ENCODE measurements around the gene TP53TG5. TPM values are rescaled to one million over a fixed set of nuclear protein-coding genes. Genes with fewer than 3 reads are reported as not detected.

TP53TG5 gene
- total and polyA plus RNA-seq, 4 donors: 0.03 to 0.28 TPM; not detected in 2

DNA sequence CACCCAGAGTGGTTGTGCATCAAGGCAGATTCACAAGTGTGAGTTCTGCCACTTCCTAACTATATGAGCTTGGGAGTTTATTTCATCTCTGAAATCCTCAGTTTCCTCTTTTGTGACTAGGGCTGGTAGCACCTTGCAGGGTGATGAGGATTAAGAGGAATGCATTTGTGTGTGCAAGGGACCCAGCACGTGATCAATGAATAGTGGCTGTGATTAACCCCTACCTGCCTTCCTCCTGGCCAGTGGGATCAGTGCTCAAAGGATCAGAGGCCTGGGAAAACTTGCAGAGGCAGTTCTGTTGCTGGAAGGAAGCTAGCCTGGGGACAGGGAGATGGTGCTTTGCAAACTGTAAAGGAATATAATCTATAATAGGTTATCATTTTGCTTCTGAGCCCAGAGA lies 37.2 kb downstream of the TP53TG5 start:
- H3K4me1 ChIP-seq (ENCODE audit: control insufficient read depth in 5 of 5, insufficient read depth in 5 of 5, low read length in 5 of 5): peaks cover 3 to 38% (median 20%) of the 10 kb centered on the region in 5 donors
- H3K4me3 ChIP-seq: no peak overlapping the region
- H3K9ac ChIP-seq (ENCODE audit: insufficient read depth in 1 of 2, low read length in 2 of 2): no peak overlapping the region
- TF ChIP-seq, protein P1, sequence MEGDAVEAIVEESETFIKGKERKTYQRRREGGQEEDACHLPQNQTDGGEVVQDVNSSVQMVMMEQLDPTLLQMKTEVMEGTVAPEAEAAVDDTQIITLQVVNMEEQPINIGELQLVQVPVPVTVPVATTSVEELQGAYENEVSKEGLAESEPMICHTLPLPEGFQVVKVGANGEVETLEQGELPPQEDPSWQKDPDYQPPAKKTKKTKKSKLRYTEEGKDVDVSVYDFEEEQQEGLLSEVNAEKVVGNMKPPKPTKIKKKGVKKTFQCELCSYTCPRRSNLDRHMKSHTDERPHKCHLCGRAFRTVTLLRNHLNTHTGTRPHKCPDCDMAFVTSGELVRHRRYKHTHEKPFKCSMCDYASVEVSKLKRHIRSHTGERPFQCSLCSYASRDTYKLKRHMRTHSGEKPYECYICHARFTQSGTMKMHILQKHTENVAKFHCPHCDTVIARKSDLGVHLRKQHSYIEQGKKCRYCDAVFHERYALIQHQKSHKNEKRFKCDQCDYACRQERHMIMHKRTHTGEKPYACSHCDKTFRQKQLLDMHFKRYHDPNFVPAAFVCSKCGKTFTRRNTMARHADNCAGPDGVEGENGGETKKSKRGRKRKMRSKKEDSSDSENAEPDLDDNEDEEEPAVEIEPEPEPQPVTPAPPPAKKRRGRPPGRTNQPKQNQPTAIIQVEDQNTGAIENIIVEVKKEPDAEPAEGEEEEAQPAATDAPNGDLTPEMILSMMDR (IDR thresholded peaks at IDR 0.05; ENCODE audit: control extremely low read depth, extremely low read depth): no peak
- H3K27ac ChIP-seq (ENCODE audit: low read depth in 1 of 2, low read length in 1 of 2): peak overlapping the region; percentile 61 to 89
- H3K36me3 ChIP-seq (ENCODE audit: control insufficient read depth in 4 of 4, insufficient read depth in 4 of 4, low read length in 4 of 4): peaks cover 0 to 6% (median 1%) of the 10 kb centered on the region in 4 donors
- ATAC-seq (ENCODE audit: insufficient read depth, low FRiP score) (no peak), DNase-seq (no peak)
- 62 to 74% methylated on average over 1 of the region's 1 CpG for WGBS, 2 donors
- no peaks in the 10 kb centered on the region for H3K27me3 ChIP-seq (ENCODE audit: control insufficient read depth in 3 of 3, insufficient read depth in 3 of 3, low read length in 2 of 3)
- H3K9me3 ChIP-seq (ENCODE audit: control insufficient read depth in 4 of 4, insufficient read depth in 3 of 4, low read length in 3 of 4): no peaks in the 10 kb centered on the region

DNA sequence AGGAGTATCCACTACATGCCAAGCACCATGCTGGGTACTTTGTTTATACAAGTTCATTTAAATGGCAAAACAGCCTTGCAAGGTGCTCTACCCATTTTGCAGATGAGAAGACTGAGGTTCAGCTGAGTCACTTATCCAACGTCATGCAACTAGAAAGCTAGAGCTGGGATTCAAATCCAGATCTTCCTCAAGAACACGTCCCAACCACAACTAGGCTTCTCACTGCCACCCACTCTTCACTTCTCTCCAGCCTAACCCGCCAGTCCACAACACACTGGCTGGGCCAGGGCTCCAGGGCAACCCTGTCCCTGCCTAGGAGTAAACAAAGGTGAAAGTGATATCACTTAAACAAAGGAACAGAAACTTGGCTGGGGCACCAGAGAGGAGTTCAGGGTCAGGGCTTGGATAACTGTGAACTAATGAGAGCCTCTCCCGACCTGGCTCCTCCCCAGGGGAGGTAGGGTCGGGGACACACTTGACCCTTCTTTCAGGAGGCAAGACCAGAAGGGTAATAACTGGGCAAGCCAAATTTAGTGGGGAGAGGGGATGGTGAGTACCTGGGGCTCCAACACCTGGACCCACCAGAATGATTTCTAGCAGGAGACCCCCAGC lies 37.8 kb downstream of the TP53TG5 start:
- 62 to 75% methylated on average over 5 of the region's 5 CpGs for WGBS, 2 donors
- Histone ChIP-seq H3K9ac (ENCODE audit: insufficient read depth in 1 of 2, low read length in 2 of 2) (no peak overlapping the region), H3K9me3 (ENCODE audit: control insufficient read depth in 4 of 4, insufficient read depth in 3 of 4, low read length in 3 of 4) (no peaks in the 10 kb centered on the region), H3K27ac (ENCODE audit: low read depth in 1 of 2, low read length in 1 of 2) (peak overlapping the region; percentile 84 to 89), H3K4me1 (ENCODE audit: control insufficient read depth in 5 of 5, insufficient read depth in 5 of 5, low read length in 5 of 5) (peaks cover 3 to 38% (median 18%) of the 10 kb centered on the region in 5 donors), H3K4me3 (no peak overlapping the region), H3K27me3 (ENCODE audit: control insufficient read depth in 3 of 3, insufficient read depth in 3 of 3, low read length in 2 of 3) (no peaks in the 10 kb centered on the region), H3K36me3 (ENCODE audit: control insufficient read depth in 4 of 4, insufficient read depth in 4 of 4, low read length in 4 of 4) (peaks cover 0 to 10% (median 2%) of the 10 kb centered on the region in 4 donors)
- TF ChIP-seq, protein P1 (IDR thresholded peaks at IDR 0.05; ENCODE audit: control extremely low read depth, extremely low read depth): no peak
- DNase-seq: no peak
- ATAC-seq (ENCODE audit: insufficient read depth, low FRiP score): no peak

DNA sequence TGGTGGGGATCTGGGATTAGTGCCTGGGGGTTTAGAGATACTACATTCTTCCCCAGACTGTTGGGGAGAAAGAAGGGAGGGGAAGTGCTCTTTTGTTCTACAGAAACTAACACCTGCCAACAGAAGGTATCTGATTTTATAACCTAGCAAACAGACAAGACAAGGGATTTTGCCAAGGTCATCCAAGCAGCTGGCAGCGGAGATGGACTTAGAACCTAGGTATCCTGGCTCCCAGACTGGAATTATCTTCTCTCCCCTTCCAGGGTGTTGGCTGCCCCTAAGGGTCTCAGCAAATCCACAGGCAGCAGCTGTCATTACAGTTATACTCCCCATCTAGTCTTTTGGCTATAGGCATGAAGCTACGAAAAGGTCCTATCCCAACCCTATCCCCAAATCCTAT lies 38.3 kb downstream of the TP53TG5 start:
- H3K4me1 ChIP-seq (ENCODE audit: control insufficient read depth in 5 of 5, insufficient read depth in 5 of 5, low read length in 5 of 5): peaks cover 3 to 38% (median 16%) of the 10 kb centered on the region in 5 donors
- H3K4me3 ChIP-seq: no peak overlapping the region
- WGBS, 2 donors: 95 to 96% methylated on average over 2 of the region's 2 CpGs
- no peaks in the 10 kb centered on the region for H3K27me3 ChIP-seq (ENCODE audit: control insufficient read depth in 3 of 3, insufficient read depth in 3 of 3, low read length in 2 of 3)
- no peaks in the 10 kb centered on the region for H3K9me3 ChIP-seq (ENCODE audit: control insufficient read depth in 4 of 4, insufficient read depth in 3 of 4, low read length in 3 of 4)
- peaks cover 0 to 13% (median 6%) of the 10 kb centered on the region in 4 donors for H3K36me3 ChIP-seq (ENCODE audit: control insufficient read depth in 4 of 4, insufficient read depth in 4 of 4, low read length in 4 of 4)
- peak overlapping the region; percentile 84 to 89 for H3K27ac ChIP-seq (ENCODE audit: low read depth in 1 of 2, low read length in 1 of 2)
- H3K9ac ChIP-seq (ENCODE audit: insufficient read depth in 1 of 2, low read length in 2 of 2): no peak overlapping the region
- ATAC-seq (ENCODE audit: insufficient read depth, low FRiP score) (no peak), DNase-seq (no peak)
- TF ChIP-seq, protein P1 (IDR thresholded peaks at IDR 0.05; ENCODE audit: control extremely low read depth, extremely low read depth): no peak

Data from lung (tissue), 12 donors.